ENCODE data around the gene ZNF300.
"Not testable (repeated sequence)": the region's sequence is repeated elsewhere in the genome, so short reads cannot be mapped to it uniquely, and the experiment has no call there.

ZNF300 gene

GRCh38 chr5:150845185-150845859 lies 59.5 kb downstream of the ZNF300 start:
- not testable (repeated sequence) for DNase-seq (ENCODE audit: low read depth in 2 of 2)

Data from stimulated activated CD4-positive, alpha-beta T cell treated with anti-CD3 and anti-CD28 coated beads, Interleukin-1b, Interleukin-23, amount 100 ng/mL, for 1 hour (primary cell).